Stimulated activated CD4-positive, alpha-beta T cell treated with anti-CD3 and anti-CD28 coated beads, Interleukin-2, amount 100 ng/mL, for 4 hours (primary cell): ENCODE measurements around the gene MARCOL.
"Not testable (repeated sequence)": the region's sequence is repeated elsewhere in the genome, so short reads cannot be mapped to it uniquely, and the experiment has no call there.

Experiments
- DNase-seq: peaks from one replicate; pipeline ENCODE4 v3.0.0-alpha.2; 2020; ENCODE audit warnings: low read depth

Gene MARCOL

DNA sequence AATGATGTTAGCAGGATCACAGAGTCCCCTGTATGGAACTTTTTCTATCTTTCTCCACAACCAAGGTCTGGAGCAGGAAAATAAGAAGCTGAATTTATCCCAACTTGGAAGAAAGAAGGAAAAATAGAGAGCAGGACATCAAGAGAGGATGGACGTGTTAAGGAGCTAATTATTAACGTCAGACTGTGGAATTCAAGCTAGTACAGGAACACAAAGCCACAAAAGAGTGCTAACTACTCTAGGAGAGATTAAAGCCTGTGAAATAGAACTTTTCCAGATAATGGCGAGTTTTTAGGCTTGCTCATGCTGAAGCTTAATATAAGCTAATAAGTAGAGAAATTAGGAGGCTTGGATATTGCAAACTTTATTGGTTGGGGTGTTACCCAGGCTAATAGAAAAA lies 29.6 kb downstream of the MARCOL start:
- no peak for DNase-seq

DNA sequence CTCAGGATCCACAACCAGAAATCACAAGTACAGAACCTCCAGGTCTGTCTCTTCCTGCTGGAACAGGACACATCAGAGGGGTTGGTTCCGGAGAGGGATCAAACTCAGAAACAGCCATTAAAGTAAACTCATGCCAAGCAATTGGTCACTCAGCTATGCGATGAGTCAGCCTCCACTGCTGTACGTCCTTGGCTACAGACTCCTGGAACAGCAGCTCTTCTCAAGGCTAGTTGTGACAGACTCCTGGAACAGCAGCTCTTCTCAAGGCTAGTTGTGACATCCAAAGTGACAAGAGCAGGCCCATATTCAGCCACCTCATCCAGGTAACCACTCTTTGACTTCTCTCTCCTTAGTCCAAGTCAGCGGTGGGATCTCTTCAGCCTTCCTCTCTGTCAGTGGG lies 30.2 kb downstream of the MARCOL start, which contains the start of gene SPINK13:
SPINK13 (plus strand) TSS at position 229 of the 400 bp plus-strand sequence. CDS start 1,279 bp downstream, outside the sequence.
- no peak for DNase-seq

DNA sequence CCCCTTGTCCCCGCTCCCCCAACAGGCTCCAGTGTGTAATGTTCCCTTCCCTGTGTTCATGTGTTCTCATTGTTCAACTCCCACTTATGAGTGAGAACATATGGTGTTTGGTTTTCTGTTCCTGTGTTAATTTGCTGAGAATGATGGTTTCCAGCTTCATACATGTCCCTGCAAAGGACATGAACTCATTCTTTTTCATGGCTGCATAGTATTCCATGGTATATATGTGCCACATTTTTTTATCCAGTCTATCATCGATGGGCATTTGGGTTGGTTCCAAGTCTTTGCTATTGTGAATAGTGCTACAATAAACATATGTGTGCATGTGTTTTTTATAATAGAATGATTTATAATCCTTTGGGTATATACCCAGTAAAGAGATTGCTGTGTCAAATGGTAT lies 36.8 kb downstream of the MARCOL start:
- not testable (repeated sequence) for DNase-seq

DNA sequence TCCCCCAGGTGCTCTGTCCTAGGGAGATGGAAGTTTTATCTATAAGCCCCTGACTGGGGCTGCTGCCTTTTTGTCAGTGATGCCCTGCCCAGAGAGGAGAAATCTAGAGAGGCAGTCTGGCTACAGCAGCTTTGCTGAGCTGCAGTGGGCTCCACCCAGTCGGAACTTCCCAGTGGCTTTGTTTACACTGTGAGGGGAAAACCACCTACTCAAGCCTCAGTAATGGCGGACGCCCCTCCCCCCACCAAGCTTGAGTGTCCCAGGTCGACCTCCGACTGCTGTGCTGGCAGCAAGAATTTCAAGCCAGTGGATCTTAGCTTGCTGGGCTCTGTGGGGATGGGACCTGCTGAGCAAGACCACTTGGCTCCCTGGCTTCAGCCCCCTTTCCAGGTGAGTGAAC lies 42.6 kb downstream of the MARCOL start:
- not testable (repeated sequence) for DNase-seq

DNA sequence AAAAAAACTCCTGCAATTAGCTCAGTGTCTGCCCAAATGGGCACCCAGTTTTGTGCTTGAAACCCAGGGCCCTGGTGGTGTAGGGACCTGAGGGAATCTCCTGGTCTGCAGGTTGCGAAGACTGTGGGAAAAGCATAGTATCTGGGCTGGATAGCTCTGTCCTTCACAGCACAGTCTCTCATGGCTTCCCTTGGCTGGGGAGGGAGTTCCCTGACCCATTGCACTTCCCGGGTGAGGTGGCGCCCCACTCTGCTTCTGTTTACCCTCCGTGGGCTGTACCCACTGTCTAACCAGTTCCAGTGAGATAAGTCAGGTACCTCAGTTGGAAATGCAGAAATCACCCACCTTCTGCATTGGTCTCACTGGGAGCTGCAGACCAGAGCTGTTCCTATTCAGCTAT lies 43.0 kb downstream of the MARCOL start:
- not testable (repeated sequence) for DNase-seq

DNA sequence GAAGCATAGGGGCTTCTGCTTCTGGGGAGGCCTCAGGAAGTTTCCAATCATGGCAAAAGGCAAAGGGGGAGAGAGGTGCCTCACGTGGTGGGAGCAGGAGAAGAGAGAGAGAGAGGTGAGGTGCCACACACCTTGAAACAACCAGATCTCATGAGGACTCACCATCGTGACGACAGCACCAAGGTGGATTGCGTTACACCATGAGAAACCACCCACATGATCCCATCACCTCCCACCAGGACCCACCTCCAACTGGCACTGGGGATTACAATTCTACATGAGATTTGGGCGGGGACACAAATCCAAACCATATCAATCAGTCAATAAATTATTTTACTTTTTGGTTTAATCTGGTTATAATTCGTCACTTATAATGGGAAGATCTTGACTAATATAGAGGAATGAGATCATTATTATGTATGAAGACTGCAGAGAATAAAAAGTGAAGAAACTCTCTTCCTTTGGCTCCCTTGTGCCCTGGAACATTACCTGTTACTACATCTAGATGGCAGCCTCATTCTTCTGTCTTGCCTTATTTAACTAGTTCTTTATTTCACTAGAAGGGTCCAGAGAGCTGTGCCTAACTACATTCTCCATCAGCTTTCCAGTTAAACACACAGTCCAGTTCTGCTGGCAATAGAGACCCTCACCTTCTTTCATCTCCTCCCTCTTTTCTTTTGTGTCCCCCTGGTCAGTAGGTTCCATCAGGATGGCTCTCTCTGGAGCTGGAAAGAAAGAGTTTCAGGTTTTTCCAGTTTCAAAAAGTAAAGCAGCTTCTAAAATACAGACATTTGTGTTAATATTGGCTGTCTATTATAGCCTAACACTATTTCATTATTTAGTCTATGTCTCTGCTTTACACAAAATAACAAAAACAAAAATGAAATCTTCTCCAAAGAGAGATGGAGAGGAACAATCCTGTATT lies 52.2 kb downstream of the MARCOL start:
- DNase-seq, result no peak
